WTC11 (cell line): ENCODE data around the gene ANKS6.

Source experiments
- CBFB ChIP-seq: sonication (generic); formaldehyde crosslinking; IDR thresholded peaks from 2 replicates; pipeline ENCODE4 v1.8.1; 2022; ENCODE audit warnings: mild to moderate bottlenecking, low read depth, missing genetic modification reagents
- CTCF ChIP-seq: fragments of 200-600 bp; IDR thresholded peaks from 2 replicates; pipeline ENCODE4 v1.8.0; 2022; ENCODE audit warnings: antibody characterized with exemption
- FOXK1 ChIP-seq: sonication (generic); formaldehyde crosslinking; IDR thresholded peaks from 2 replicates; pipeline ENCODE4 v1.8.0; 2022; ENCODE audit warnings: mild to moderate bottlenecking, moderate library complexity, missing genetic modification reagents
- HMGXB4 ChIP-seq: sonication (generic); formaldehyde crosslinking; IDR thresholded peaks from 2 replicates; pipeline ENCODE4 v1.8.1; 2023; ENCODE audit warnings: mild to moderate bottlenecking, moderate library complexity, missing genetic modification reagents
- JUN ChIP-seq: sonication (generic); formaldehyde crosslinking; IDR thresholded peaks from 2 replicates; pipeline ENCODE4 v1.8.0; 2023; ENCODE audit warnings: mild to moderate bottlenecking, missing genetic modification reagents
- NR3C1 ChIP-seq: sonication (generic); formaldehyde crosslinking; conservative IDR thresholded peaks from 2 replicates; pipeline ENCODE4 v1.8.1; 2023; ENCODE audit warnings: low read depth, mild to moderate bottlenecking, missing genetic modification reagents
- ZNF232 ChIP-seq: sonication (generic); formaldehyde crosslinking; IDR thresholded peaks from 2 replicates; pipeline ENCODE4 v1.8.0; 2022; ENCODE audit warnings: mild to moderate bottlenecking, missing genetic modification reagents
- TF ChIP-seq, protein P1 (sequence below): fragments of 250-450 bp; sonication (Bioruptor Pico); IDR thresholded peaks from 2 replicates; pipeline ENCODE4 v2.1.2; 2022; ENCODE audit warnings: mild to moderate bottlenecking, moderate library complexity
- TF ChIP-seq, protein P2 (sequence below): sonication (generic); formaldehyde crosslinking; IDR thresholded peaks from 2 replicates; pipeline ENCODE4 v1.8.1; 2022; ENCODE audit warnings: low read depth, missing genetic modification reagents, borderline replicate concordance

DNA sequence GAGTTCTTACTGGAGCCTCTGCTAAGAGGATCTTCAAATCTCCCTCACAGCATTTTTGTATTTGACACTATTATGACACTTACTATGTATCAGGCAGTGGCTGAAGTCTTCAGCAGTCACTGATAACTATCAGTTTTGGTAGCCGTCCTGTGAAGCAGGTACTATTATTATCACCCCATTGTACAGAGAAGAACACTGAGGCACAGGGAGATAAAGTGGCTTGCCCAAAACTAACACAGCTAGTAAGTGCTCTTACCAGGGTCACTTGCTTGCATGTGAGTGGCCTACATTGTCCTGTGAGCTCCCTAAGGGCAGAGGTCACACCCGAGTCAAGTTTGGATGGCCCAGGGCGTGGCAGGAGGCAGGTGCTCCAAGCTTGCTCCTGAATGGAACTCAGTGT is 104.5 kb downstream of the ANKS6 start:
- TF ChIP-seq CTCF = no peak
- TF ChIP-seq ZNF232 (CRISPR knock-in tag) = no peak
- no peak for TF ChIP-seq JUN (CRISPR knock-in tag)
- TF ChIP-seq NR3C1 (CRISPR knock-in tag) = no peak
- TF ChIP-seq, protein P1, sequence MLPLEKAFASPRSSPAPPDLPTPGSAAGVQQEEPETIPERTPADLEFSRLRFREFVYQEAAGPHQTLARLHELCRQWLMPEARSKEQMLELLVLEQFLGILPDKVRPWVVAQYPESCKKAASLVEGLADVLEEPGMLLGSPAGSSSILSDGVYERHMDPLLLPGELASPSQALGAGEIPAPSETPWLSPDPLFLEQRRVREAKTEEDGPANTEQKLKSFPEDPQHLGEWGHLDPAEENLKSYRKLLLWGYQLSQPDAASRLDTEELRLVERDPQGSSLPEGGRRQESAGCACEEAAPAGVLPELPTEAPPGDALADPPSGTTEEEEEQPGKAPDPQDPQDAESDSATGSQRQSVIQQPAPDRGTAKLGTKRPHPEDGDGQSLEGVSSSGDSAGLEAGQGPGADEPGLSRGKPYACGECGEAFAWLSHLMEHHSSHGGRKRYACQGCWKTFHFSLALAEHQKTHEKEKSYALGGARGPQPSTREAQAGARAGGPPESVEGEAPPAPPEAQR (CRISPR knock-in tag) = no peak
- TF ChIP-seq HMGXB4 (CRISPR knock-in tag) = no peak
- no peak for TF ChIP-seq CBFB (CRISPR knock-in tag)
- no peak for TF ChIP-seq FOXK1 (CRISPR knock-in tag)
- TF ChIP-seq, protein P2, sequence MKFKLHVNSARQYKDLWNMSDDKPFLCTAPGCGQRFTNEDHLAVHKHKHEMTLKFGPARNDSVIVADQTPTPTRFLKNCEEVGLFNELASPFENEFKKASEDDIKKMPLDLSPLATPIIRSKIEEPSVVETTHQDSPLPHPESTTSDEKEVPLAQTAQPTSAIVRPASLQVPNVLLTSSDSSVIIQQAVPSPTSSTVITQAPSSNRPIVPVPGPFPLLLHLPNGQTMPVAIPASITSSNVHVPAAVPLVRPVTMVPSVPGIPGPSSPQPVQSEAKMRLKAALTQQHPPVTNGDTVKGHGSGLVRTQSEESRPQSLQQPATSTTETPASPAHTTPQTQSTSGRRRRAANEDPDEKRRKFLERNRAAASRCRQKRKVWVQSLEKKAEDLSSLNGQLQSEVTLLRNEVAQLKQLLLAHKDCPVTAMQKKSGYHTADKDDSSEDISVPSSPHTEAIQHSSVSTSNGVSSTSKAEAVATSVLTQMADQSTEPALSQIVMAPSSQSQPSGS = no peak
